GM18502 (cell line): Measurements from ENCODE around the gene CDH4.

ENCODE experiments used
- ATAC-seq: cut with Tn5 transposase; IDR thresholded peaks from one replicate; pipeline ENCODE4 v1.9.1; 2021; ENCODE audit warnings: mild to moderate bottlenecking; ENCODE audit not compliant: unreplicated experiment, poor library complexity

Gene CDH4

GRCh38 chr20:61603715-61604114, 351.7 kb downstream of the CDH4 start:
- no peak for ATAC-seq

GRCh38 chr20:61604549-61604948, 352.5 kb downstream of the CDH4 start:
- no peak for ATAC-seq

GRCh38 chr20:61605283-61605682, 353.2 kb downstream of the CDH4 start:
- no peak for ATAC-seq

- no peak for ATAC-seq
Observed at GRCh38 chr20:61605862-61606557, 353.9 kb downstream of the CDH4 start.

- ATAC-seq = no peak
Observed at GRCh38 chr20:61608275-61609085, 356.4 kb downstream of the CDH4 start.

GRCh38 chr20:61609461-61609860, 357.4 kb downstream of the CDH4 start:
- ATAC-seq = no peak

- ATAC-seq = no peak
Observed at GRCh38 chr20:61611401-61612180, 359.5 kb downstream of the CDH4 start.

GRCh38 chr20:61613917-61614705, 362.1 kb downstream of the CDH4 start:
- no peak for ATAC-seq

GRCh38 chr20:61614706-61615100, 362.6 kb downstream of the CDH4 start:
- ATAC-seq = no peak

GRCh38 chr20:61615806-61616205, 363.7 kb downstream of the CDH4 start:
- no peak for ATAC-seq

GRCh38 chr20:61619751-61620150, 367.7 kb downstream of the CDH4 start:
- no peak for ATAC-seq

GRCh38 chr20:61620174-61620573, 368.1 kb downstream of the CDH4 start:
- ATAC-seq = no peak

- no peak for ATAC-seq
Observed at GRCh38 chr20:61621035-61621730, 369.1 kb downstream of the CDH4 start.

GRCh38 chr20:61621852-61622251, 369.8 kb downstream of the CDH4 start:
- no peak for ATAC-seq

GRCh38 chr20:61623451-61623850, 371.4 kb downstream of the CDH4 start:
- ATAC-seq = no peak

GRCh38 chr20:61625246-61625645, 373.2 kb downstream of the CDH4 start:
- ATAC-seq = no peak

- no peak for ATAC-seq
Observed at GRCh38 chr20:61626412-61626811, 374.4 kb downstream of the CDH4 start.

- no peak for ATAC-seq
Observed at GRCh38 chr20:61627791-61628415, 375.8 kb downstream of the CDH4 start.

- ATAC-seq = no peak
Observed at GRCh38 chr20:61628480-61628879, 376.4 kb downstream of the CDH4 start.
